ENCODE results near the gene PTPRN2.

PTPRN2 gene

DNA sequence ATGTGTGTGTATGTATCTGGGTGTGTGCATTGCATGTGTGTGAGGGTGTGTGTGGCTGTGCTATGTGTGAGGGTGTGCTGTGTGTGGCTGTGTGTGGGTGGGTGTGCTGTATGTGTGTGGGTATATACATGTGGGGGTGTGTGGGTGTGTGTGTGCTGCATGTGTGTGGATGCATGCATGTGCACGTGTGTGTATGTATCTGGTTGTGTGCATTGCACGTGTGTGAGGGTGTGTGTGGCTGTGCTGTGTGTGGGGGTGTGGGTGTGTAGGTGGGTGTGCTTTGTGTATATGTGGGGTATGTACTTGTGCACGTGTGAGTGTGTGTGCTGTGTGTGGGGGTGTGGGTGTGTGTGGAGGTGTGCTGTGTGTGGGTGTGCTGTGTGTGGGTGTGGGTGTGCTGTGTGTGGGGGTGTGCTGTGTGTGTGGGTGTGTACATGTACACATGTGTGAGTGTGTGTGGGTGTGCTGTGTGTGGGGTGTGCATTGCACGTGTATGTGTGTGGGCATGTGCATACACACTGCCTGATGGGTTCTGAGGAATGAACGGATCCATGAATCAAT lies 579.8 kb downstream of the PTPRN2 start:
- no peak overlapping the region for H3K4me2 ChIP-seq (ENCODE audit: low read length)
- no peak overlapping the region for H2AK5ac ChIP-seq (ENCODE audit: low read length)
- H2BK120ac ChIP-seq (ENCODE audit: low read depth, low read length) = no peak overlapping the region
- no peaks in the 10 kb centered on the region for H3K27me3 ChIP-seq (ENCODE audit: insufficient read depth, low read length, poor library complexity)
- no peak overlapping the region for H3K56ac ChIP-seq (ENCODE audit: low read length)
- no peak overlapping the region for H4K8ac ChIP-seq (ENCODE audit: low read depth, low read length)
- H3K4me3 ChIP-seq (ENCODE audit: low read length) = no peak overlapping the region
- no peak overlapping the region for H3K18ac ChIP-seq (ENCODE audit: low read length)
- H3K36me3 ChIP-seq (ENCODE audit: control insufficient read depth, insufficient read depth, low read length) = no peaks in the 10 kb centered on the region
- no peak for DNase-seq
- H3K27ac ChIP-seq (ENCODE audit: low read depth, low read length) = no peak overlapping the region
- no peak overlapping the region for H3K4ac ChIP-seq (ENCODE audit: low read depth, low read length)
- H2BK15ac ChIP-seq (replicated peaks; ENCODE audit: low read depth) = no peak overlapping the region
- H2BK5ac ChIP-seq (ENCODE audit: low read length) = no peak overlapping the region
- WGBS (ENCODE audit: extremely low coverage, insufficient coverage, low lambda C conversion rate) = no CpG with 5 or more reads among the region's 5 CpGs
- H3K9ac ChIP-seq (ENCODE audit: low read length) = no peak overlapping the region
- H3K79me1 ChIP-seq (ENCODE audit: low read length) = no peaks in the 10 kb centered on the region
- H3K79me2 ChIP-seq (ENCODE audit: control insufficient read depth, insufficient read depth, low read length) = no peaks in the 10 kb centered on the region
- no peak overlapping the region for H4K5ac ChIP-seq (ENCODE audit: low read length)
- H3K23ac ChIP-seq (ENCODE audit: low read length) = no peak overlapping the region
- H3K4me1 ChIP-seq (ENCODE audit: control insufficient read depth, low read depth, low read length) = no peaks in the 10 kb centered on the region

DNA sequence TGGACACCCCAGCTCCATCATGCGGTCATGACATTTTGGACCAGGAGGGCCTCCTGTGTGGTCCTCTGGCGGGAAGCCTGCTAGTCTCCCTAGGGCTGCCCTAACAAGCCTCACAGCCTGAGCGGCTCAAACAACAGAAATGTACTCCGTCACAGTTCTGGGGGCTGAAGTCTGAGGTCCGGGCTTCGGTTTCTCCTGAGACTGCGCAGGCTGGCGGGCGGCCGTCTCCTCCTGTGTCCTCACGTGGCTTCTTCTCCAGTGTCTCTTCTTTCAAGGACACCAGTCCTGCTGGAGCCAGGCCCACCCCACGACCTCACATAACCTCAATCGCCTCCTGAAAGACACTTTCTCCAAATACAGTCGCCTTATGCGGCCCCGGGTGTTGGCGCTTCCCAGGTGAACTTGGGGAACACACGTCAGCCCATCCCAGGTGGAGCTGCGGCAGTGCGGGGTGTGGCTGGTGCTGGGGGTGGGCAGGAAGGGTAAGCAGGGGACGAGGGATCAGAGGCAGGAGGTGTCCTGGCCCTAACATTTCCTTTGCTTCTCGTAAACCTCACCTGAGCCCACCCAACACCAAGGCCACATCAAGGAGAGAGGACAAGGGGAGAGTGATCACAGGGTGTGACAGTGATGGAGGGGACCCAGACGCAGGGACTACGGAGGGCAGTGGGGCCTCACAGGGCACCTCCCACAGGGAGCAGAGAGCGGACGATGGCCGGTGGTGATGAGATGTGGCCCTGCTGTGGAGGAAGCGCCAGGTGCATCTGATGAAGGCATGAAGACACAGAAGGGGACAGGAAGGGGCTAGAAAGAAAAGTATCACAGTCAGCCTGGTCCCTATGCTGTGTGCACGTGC lies 580.6 kb downstream of the PTPRN2 start:
- Histone ChIP-seq H3K4me2 (ENCODE audit: low read length) (no peak overlapping the region), H3K18ac (ENCODE audit: low read length) (no peak overlapping the region), H2AK5ac (ENCODE audit: low read length) (no peak overlapping the region), H3K9ac (ENCODE audit: low read length) (no peak overlapping the region), H3K36me3 (ENCODE audit: control insufficient read depth, insufficient read depth, low read length) (no peaks in the 10 kb centered on the region), H3K79me1 (ENCODE audit: low read length) (no peaks in the 10 kb centered on the region), H3K23ac (ENCODE audit: low read length) (no peak overlapping the region), H2BK5ac (ENCODE audit: low read length) (no peak overlapping the region), H3K27me3 (ENCODE audit: insufficient read depth, low read length, poor library complexity) (no peaks in the 10 kb centered on the region), H3K4me3 (ENCODE audit: low read length) (no peak overlapping the region), H3K56ac (ENCODE audit: low read length) (no peak overlapping the region), H3K4me1 (ENCODE audit: control insufficient read depth, low read depth, low read length) (no peaks in the 10 kb centered on the region), H3K79me2 (ENCODE audit: control insufficient read depth, insufficient read depth, low read length) (no peaks in the 10 kb centered on the region), H4K5ac (ENCODE audit: low read length) (no peak overlapping the region), H2BK120ac (ENCODE audit: low read depth, low read length) (no peak overlapping the region), H2BK15ac (replicated peaks; ENCODE audit: low read depth) (no peak overlapping the region), H3K4ac (ENCODE audit: low read depth, low read length) (no peak overlapping the region), H3K27ac (ENCODE audit: low read depth, low read length) (no peak overlapping the region), H4K8ac (ENCODE audit: low read depth, low read length) (no peak overlapping the region)
- DNase-seq = no peak
- no CpG with 5 or more reads among the region's 29 CpGs for WGBS (ENCODE audit: extremely low coverage, insufficient coverage, low lambda C conversion rate)

GRCh38 chr7:158005531-158005930 lies 582.1 kb downstream of the PTPRN2 start:
- Histone ChIP-seq H3K79me1 (ENCODE audit: low read length) (no peaks in the 10 kb centered on the region), H2BK5ac (ENCODE audit: low read length) (no peak overlapping the region), H3K27me3 (ENCODE audit: insufficient read depth, low read length, poor library complexity) (no peaks in the 10 kb centered on the region), H3K36me3 (ENCODE audit: control insufficient read depth, insufficient read depth, low read length) (no peaks in the 10 kb centered on the region), H3K4me1 (ENCODE audit: control insufficient read depth, low read depth, low read length) (no peaks in the 10 kb centered on the region), H3K4me2 (ENCODE audit: low read length) (no peak overlapping the region), H3K27ac (ENCODE audit: low read depth, low read length) (no peak overlapping the region), H4K5ac (ENCODE audit: low read length) (no peak overlapping the region), H3K79me2 (ENCODE audit: control insufficient read depth, insufficient read depth, low read length) (no peaks in the 10 kb centered on the region), H3K4ac (ENCODE audit: low read depth, low read length) (no peak overlapping the region), H3K56ac (ENCODE audit: low read length) (no peak overlapping the region), H2BK120ac (ENCODE audit: low read depth, low read length) (no peak overlapping the region), H3K9ac (ENCODE audit: low read length) (no peak overlapping the region), H3K23ac (ENCODE audit: low read length) (no peak overlapping the region), H3K4me3 (ENCODE audit: low read length) (no peak overlapping the region), H3K18ac (ENCODE audit: low read length) (no peak overlapping the region), H4K8ac (ENCODE audit: low read depth, low read length) (no peak overlapping the region), H2AK5ac (ENCODE audit: low read length) (no peak overlapping the region), H2BK15ac (replicated peaks; ENCODE audit: low read depth) (no peak overlapping the region)
- DNase-seq = no peak
- WGBS (ENCODE audit: extremely low coverage, insufficient coverage, low lambda C conversion rate) = no CpG with 5 or more reads among the region's 12 CpGs

- H3K4me2 ChIP-seq (ENCODE audit: low read length) = no peak overlapping the region
- H2BK5ac ChIP-seq (ENCODE audit: low read length) = no peak overlapping the region
- H3K36me3 ChIP-seq (ENCODE audit: control insufficient read depth, insufficient read depth, low read length) = no peaks in the 10 kb centered on the region
- no peak for DNase-seq
- no peak overlapping the region for H3K4me3 ChIP-seq (ENCODE audit: low read length)
- H4K5ac ChIP-seq (ENCODE audit: low read length) = no peak overlapping the region
- no peak overlapping the region for H3K27ac ChIP-seq (ENCODE audit: low read depth, low read length)
- H4K8ac ChIP-seq (ENCODE audit: low read depth, low read length) = no peak overlapping the region
- no peak overlapping the region for H2AK5ac ChIP-seq (ENCODE audit: low read length)
- H3K23ac ChIP-seq (ENCODE audit: low read length) = no peak overlapping the region
- no peaks in the 10 kb centered on the region for H3K4me1 ChIP-seq (ENCODE audit: control insufficient read depth, low read depth, low read length)
- no peak overlapping the region for H3K4ac ChIP-seq (ENCODE audit: low read depth, low read length)
- no peak overlapping the region for H3K18ac ChIP-seq (ENCODE audit: low read length)
- no peak overlapping the region for H3K9ac ChIP-seq (ENCODE audit: low read length)
- no peak overlapping the region for H2BK15ac ChIP-seq (replicated peaks; ENCODE audit: low read depth)
- no peaks in the 10 kb centered on the region for H3K79me1 ChIP-seq (ENCODE audit: low read length)
- no peak overlapping the region for H3K56ac ChIP-seq (ENCODE audit: low read length)
- no CpG with 5 or more reads among the region's 2 CpGs for WGBS (ENCODE audit: extremely low coverage, insufficient coverage, low lambda C conversion rate)
- no peak overlapping the region for H2BK120ac ChIP-seq (ENCODE audit: low read depth, low read length)
- no peaks in the 10 kb centered on the region for H3K79me2 ChIP-seq (ENCODE audit: control insufficient read depth, insufficient read depth, low read length)
- H3K27me3 ChIP-seq (ENCODE audit: insufficient read depth, low read length, poor library complexity) = no peaks in the 10 kb centered on the region
Measured at GRCh38 chr7:158004123-158004490, 583.5 kb downstream of the PTPRN2 start.

- H3K4ac ChIP-seq (ENCODE audit: low read depth, low read length) = no peak overlapping the region
- no CpG with 5 or more reads among the region's 23 CpGs for WGBS (ENCODE audit: extremely low coverage, insufficient coverage, low lambda C conversion rate)
- no peak overlapping the region for H2BK120ac ChIP-seq (ENCODE audit: low read depth, low read length)
- no peaks in the 10 kb centered on the region for H3K79me2 ChIP-seq (ENCODE audit: control insufficient read depth, insufficient read depth, low read length)
- no peak overlapping the region for H3K4me2 ChIP-seq (ENCODE audit: low read length)
- H3K27ac ChIP-seq (ENCODE audit: low read depth, low read length) = no peak overlapping the region
- no peak overlapping the region for H2AK5ac ChIP-seq (ENCODE audit: low read length)
- no peaks in the 10 kb centered on the region for H3K4me1 ChIP-seq (ENCODE audit: control insufficient read depth, low read depth, low read length)
- no peak overlapping the region for H3K18ac ChIP-seq (ENCODE audit: low read length)
- no peak for DNase-seq
- no peak overlapping the region for H2BK5ac ChIP-seq (ENCODE audit: low read length)
- no peak overlapping the region for H3K23ac ChIP-seq (ENCODE audit: low read length)
- H3K79me1 ChIP-seq (ENCODE audit: low read length) = no peaks in the 10 kb centered on the region
- no peaks in the 10 kb centered on the region for H3K36me3 ChIP-seq (ENCODE audit: control insufficient read depth, insufficient read depth, low read length)
- no peak overlapping the region for H3K56ac ChIP-seq (ENCODE audit: low read length)
- H4K8ac ChIP-seq (ENCODE audit: low read depth, low read length) = no peak overlapping the region
- H3K9ac ChIP-seq (ENCODE audit: low read length) = no peak overlapping the region
- no peak overlapping the region for H2BK15ac ChIP-seq (replicated peaks; ENCODE audit: low read depth)
- H4K5ac ChIP-seq (ENCODE audit: low read length) = no peak overlapping the region
- H3K27me3 ChIP-seq (ENCODE audit: insufficient read depth, low read length, poor library complexity) = no peaks in the 10 kb centered on the region
- H3K4me3 ChIP-seq (ENCODE audit: low read length) = no peak overlapping the region
Measured at GRCh38 chr7:158003441-158004122, 584.0 kb downstream of the PTPRN2 start.
